NK-92 treated with Interleukin-12 subunit alpha and Interleukin-12 subunit beta, amount 100 ng/mL, for 24 hours (cell line): ENCODE results near the gene DNMT1.
"Not testable (repeated sequence)": the region's sequence is repeated elsewhere in the genome, so short reads cannot be mapped to it uniquely, and the experiment has no call there.

ENCODE experiments used
- DNase-seq: peaks from one replicate; lab custom pipeline; 2025; lab: John Stamatoyannopoulos, UW

Gene DNMT1

DNA sequence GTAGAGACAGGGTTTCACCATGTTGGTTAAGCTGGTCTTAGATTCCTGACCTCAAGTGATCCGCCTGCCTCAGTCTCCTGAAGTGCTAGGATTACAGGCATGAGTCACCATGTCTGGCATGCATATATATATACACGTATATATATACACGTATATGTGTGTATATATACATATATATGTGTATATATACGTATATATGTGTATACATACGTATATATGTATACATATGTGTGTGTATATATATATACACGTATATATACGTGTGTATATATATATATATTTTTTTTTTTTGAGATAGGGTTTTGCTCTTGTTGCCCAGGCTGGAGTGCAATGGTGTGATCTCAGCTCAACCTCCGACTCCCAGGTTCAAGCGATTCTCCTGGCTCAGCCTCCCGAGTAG, 11.9 kb downstream of the DNMT1 start:
- no peak for DNase-seq

DNA sequence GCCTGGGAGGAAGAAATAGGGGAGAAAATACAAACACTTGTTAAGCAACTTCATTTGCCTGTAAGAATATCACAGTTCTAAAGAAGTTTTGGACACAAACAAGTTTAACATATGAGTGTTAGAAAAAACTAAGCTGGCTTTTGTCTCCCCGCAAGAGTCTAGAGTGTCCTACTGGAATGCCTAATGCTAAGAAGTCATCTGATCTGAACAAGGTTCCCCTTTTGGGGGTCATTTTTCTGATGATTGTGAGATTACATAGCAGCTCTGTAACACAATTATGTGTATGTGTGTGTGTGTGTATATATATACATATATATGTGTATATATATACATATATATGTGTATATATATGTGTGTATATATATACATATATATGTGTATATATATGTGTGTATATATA, 12.7 kb downstream of the DNMT1 start:
- DNase-seq: no peak

DNA sequence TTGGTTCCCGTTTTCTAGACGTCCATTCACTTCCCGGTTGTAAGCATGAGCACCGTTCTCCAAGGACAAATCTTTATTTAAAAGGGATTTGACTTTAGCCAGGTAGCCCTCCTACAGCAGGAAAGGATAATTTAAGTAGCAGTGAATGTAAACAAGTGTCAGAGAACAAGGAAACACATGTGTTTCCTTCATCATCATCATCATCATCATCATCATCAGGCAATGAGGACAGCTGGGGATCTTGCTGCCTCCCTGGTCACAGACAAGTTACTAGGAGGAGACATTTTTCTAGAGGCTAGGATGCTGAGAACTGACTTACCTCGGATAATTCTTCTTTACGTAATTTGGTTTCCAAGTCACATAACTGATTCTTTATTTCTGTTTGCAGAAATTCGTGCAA, 14.3 kb downstream of the DNMT1 start:
- DNase-seq: no peak

DNA sequence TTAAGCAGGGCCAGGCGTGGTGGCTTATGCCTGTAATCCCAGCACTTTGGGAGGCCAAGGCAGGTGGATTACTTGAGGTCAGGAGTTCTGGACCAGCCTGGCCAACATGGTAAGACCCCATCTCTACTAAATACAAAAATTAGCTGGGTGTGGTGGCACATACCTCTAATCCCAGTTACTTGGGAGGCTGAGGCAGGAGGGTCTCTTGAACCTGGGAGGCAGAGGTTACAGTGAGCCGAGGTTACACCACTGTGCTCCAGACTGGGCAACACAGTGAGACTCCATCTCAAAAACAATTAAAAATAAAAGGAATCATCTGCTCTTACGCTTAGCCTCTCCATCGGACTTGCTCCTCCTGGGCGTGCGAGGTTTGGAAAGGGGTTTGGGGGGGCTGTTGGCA, 14.7 kb downstream of the DNMT1 start:
- DNase-seq: not testable (repeated sequence)

DNA sequence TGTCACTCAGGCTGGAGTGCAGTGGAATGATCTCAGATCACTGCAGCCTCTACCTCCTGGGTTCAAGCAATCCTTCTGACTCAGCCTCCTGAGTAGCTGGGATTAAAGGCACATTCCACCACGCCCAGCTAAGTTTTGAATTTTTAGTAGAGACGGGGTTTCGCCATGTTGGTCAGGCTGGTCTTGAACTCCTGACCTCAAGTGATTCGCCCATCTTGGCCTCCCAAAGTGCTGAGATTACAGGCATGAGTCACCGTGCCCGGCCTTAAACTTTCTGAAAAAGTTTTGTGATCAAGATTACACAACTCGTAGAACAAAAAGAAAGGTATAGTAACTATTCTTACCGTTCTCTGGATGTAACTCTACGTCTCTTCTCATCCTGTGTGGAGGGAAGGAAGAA, 21.2 kb downstream of the DNMT1 start:
- DNase-seq: no peak

DNA sequence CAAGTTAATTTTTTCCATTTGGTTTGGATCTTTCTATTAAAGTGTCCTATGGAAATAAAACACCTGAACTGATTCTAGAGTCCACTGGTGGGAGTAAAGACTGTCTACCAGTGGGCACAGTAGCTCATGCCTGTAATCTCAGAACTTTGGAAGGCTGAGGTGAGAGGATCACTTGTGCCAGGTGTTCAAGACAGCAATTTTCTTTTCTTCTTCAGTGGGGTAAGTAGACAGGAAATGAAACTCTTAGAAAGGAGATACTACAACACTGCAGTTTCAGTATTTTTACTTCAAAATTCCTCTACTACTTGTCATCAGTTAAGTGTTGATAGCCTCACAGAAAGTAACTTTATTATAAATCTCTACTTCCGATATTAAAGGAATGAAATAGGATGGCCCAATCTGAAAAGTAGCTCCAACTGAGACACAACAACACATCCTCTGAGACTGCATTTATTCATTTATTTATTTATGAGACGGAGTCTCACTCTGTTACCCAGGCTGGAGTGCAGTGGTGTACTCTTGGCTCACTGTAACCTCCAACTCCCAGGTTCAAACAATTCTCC, 26.3 kb downstream of the DNMT1 start:
- no peak for DNase-seq

DNA sequence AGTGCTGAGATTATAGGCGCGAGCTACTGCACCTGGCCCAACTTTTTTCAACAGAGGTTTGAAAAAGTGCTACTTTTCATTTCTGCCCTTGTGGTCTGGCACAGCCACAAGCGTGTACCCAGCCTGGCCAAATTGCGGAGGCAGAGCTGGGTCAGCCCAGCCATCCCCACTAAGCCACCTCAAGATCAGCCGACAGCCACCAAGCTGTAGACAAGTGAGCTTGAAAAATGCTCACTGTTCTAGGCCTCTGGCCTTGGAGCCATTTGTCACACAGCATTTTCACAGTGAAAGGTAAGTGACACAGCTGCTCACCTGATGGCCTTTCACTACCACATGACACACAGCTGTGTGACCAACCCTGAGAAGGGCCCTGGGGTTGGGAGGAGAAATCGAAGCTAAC, 27.3 kb downstream of the DNMT1 start:
- no peak for DNase-seq

DNA sequence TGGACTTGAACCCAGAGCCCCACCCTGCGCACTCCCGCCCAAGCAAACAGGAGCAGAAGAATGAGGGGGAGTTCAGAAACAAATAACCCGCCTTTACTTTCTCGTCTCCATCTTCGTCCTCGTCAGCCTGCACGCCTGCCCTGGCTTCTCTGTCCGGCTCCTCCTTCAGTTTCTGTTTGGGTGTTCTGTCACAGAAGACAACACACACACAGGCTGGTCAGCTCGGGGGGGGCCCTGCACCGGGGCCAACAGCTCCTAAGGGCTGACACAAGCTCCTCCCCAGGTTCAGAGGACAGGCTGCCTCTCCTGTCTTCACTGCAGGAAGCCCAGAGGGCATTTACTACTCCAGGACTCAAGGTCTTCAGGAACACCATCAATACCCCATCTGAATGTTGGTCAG, 28.3 kb downstream of the DNMT1 start:
- DNase-seq: not testable (repeated sequence)

DNA sequence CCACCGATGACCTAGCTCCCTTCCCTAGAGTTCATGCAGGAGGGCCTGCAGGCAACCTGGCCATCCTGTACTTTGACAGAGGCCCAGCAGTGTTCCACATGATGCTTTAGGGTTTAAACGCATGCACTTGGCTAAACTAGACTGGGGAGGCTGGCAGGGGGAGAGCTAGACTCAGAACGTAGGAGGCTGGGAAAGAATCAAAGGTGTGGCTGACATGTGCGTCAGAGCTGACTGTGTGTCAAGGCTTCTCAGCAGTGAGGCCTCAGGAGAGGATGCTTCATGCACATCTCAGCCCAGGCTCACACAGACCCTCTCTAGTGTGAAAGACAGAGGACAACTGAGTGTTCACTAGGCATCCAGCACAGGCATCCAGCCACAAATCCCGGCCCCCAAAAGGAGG, 28.7 kb downstream of the DNMT1 start:
- no peak for DNase-seq

DNA sequence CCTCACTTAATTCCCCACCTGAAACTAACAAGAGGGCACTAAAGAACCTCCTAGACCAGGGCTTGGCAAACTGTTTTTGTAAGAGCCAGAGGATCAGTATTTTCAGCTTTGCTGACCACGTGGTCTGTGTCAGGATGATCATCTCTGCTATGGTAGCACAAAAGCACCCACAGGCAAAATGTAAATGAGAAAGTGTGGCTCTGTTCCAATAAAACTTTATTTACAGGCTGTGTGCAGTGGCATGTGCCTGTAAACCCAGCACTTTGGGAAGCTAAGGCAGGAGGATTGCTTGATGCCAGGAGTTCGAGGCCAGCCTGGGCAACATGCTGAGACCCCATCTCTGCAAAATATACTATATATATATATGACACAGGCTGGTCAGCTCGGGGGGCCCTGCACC, 31.2 kb downstream of the DNMT1 start:
- no peak for DNase-seq

DNA sequence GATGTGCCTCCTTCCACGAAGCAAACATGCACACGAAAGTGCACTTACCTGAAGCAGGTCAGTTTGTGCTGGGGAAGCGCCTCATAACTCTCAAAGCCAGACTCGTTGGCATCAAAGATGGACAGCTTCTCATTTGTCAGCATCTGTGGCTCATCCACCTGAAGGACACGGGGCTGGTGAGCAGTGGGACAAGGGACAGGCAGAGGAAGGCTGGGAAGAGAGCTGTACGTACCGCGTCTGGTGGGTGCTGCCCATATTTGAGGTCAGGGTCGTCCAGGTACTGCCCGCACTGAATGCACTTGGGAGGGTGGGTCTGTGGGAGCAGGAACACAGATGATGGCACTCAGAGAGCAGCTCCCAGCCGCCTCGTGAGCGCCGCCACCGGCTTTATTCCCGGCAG, 35.1 kb downstream of the DNMT1 start:
- DNase-seq: no peak

DNA sequence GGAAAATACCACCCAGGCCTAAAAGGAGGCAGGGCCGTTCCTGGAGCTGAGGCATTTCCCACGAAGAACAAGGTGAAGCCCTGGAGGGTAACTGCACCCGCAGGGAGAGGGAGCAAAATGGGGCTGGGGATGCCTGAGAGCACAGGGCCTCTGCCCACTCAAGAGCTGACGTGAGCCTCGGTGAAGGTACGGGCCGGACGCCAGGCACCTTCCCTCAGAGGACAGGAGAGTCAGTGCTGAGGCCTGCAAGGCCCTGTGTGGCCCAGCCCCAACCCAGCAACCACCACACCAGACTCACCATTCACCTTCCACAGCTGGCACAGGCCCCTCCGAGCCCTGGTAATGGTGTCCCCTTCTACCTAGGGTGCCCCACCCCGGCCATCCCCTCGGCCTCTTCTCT, 36.3 kb downstream of the DNMT1 start:
- DNase-seq: no peak

DNA sequence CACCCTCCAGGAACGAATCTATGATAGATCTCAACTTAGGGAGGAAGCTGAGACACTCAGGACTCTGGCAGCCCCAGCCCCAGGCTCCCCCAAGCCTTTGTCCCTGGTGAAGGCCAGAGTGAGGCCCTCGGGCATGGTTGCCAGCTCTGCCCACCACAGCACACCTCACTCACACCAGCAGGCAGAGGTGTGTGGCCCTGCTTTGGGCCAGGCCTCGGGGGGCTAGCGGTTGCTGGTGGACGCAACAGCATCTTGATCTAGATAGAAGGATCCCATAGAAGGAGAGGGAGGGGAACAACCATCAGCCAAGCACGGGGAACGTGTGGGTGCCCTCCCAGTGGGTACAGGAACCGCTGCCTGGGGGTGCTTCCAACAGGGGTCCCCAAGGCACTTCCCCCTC, 36.7 kb downstream of the DNMT1 start:
- no peak for DNase-seq

DNA sequence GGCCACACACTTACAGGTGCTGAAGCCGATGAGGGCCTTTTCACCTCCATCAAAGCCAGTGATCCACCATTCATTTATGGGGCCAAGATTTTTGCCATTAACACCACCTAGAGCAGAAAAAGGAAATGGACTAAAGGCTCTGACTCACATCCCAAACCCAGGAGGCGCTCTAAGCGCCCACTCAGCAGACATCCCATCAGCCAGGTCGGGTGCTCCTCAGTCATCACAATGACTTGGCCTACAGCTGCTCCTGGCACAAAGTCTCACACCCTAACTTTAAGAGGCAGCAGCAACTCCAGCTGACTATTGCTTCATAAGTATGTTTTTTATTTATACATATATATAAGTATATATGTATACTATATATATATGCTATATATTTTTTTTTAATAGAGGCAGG, 38.9 kb downstream of the DNMT1 start:
- DNase-seq: no peak

DNA sequence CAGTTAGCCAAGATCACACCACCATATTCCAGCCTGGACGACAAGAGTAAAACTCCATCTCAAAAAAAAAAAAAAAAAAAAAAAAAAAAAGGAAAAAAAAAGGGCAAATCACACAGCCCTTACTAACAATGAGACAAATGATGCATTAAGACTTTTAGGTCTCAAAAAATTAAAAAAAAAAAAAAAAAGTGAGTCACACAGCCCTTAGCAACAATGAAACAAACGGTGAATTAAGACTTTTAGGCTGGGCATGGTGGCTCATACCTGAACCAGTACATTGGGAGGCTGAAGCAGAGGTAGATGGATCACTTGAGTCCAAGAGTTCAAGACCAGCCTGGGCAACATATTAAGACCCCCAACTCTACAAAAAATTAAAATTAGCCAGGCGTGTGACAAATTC, 42.7 kb downstream of the DNMT1 start:
- no peak for DNase-seq

DNA sequence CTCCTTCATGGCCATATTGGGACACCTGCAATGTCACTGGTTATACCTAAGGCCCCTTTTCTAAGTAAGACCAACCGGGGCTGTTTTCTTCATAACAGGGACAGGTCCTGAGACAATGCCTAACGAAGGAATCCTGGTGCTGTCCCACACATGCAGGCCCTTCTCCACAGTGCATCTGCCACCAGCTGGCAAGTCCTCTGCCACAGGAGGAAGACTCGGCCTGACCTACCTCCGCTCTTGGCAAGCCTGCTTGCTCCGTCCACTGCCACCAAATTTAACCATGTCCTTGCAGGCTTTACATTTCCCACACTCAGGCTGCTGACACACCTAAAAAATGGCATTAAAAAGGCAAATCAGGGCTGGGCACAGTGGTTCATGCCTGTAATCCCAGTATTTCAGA, 43.2 kb downstream of the DNMT1 start:
- no peak for DNase-seq

DNA sequence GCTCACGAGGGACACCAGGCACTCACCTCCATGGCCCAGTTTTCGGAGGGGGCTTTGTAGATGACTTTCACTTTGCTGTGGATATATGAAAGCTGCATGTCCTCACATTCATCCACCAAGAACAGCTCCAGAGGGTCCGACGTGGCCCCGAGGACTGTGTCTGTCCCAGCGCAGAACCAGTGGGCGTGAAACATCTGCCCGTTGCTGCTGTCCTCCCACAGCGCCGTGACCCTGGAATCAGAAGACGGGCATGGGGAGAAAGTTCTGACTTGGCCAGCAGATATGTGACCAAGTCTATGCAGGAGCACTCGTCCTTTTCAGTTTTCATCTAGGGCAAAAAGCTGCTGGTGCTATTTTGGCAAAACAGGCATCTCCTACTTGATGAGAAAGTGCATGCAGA, 45.3 kb downstream of the DNMT1 start:
- DNase-seq: no peak

DNA sequence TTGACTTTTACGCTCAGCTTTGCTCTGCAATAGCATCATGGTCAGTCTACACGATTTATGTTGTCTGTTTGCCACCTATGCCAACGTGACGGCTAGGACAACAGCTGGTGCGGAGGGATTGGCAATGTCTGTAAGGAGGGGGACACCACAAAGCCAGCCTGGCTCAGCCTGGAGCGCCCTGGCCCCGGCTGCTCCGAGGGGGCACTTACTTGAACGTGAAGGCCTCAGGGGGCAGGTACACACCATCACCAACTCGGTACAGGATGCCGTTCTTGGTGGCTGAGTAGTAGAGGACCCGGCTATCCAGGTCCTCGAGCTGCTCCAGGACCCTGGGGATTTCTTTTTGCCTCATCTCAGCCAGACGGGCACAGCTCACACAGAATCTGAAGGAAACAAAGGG, 48.6 kb downstream of the DNMT1 start:
- no peak for DNase-seq

DNA sequence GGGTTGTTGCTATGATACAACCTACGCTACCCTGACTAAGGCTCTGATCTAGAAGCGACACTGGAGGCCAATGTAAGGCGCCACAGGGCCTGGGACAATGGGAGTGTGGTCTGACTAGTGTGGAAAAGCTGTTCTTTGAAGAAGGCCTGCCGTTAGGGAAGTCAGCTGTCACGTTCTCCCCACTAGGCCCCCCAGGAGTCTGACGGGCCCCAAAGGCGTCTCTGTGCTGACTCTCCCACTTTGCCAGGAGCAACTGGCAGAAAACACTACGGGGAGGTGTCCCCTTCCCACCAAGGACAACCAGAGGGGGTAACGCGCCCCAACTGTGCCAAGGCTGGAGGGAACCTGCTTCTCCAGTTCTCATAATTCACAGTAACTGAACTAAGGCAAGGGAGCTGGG, 49.7 kb downstream of the DNMT1 start:
- DNase-seq: no peak

DNA sequence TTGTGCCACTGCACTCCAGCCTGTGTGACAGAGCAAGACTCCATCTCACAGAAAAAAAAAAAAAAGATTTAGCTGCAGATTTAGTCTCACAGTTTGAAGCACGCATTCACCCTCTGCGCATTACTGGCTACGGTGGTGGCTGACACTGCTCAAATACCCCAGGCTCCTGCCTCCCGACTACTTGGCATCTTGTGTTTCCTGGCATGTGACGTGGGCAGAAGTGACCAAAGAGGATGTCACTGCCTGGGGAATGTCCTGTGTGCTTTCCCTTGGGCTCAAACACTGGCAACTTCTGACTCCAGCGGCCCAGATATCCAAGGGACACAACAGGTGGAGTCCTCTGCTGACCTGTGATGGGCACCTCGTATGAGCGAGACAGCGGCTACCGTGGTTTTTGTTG, 50.4 kb downstream of the DNMT1 start:
- no peak for DNase-seq

DNA sequence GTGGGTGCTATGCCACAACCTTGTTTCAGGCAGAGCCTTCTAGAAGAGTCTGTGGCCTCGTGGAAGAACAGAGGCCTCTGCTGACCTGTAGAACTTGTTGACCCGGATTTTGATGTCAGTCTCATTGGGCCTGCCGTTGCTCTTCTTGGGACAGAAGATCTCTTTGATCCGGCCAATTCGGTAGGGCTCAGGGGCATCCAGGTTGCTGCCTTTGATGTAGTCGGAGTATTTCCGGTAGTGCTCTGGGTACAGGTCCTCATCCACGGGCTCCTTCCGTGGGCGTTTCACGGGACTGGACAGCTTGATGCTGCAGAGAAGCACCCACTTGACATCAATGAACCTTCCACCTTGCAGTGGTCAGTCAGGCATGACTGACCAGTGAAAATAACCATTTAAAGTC, 51.1 kb downstream of the DNMT1 start:
- no peak for DNase-seq

DNA sequence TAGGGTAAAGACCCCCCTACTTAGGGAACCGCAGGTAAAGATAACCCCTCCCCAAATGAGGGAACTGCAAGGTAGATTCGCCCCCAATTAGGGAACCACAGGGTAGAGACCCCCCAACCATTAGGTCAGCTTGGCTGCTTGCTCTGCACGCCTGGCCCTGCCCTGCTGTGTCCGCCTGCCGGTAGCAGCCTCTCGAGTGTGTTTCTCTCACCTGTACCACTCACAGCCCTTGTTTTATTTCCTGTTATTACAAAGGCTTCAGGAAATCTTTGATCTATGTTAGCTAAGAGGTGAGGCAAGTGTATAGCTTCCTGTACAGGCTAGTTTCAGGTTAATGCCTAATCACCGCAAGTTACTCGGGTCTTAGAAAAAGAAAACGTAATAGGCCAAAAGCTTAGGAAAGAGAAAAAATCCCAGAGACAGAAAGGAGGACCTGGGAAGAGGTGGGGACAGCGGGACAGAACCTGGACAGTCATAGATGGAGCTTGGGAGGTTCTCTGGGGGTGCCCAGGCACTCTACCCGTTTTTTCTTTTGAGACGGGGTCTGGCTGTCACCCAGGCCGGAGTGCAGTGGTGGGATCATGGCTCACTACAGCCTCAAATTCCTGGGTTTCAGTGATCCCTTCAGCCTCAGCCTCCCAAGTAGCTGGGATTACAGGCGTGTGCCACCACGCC, 51.9 kb downstream of the DNMT1 start:
- no peak for DNase-seq

DNA sequence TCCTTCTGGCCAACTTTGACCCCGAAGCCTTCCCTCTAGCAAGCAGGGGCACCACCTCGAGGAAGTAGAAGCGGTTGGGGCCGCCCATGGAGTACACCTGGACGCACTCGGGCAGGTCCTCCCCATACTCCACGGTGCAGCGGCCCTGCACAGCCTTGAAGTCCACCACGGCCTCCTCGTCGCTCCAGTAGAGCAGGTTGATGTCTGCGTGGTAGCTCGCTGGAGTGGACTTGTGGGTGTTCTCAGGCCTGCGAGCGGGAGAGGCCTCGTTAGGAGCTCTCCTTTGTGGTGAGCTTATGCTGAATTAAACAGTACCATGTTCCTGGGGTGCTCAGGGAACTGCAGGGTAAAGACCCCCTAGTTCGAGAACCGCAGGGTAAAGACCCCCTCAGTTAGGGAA, 52.8 kb downstream of the DNMT1 start:
- DNase-seq: no peak

DNA sequence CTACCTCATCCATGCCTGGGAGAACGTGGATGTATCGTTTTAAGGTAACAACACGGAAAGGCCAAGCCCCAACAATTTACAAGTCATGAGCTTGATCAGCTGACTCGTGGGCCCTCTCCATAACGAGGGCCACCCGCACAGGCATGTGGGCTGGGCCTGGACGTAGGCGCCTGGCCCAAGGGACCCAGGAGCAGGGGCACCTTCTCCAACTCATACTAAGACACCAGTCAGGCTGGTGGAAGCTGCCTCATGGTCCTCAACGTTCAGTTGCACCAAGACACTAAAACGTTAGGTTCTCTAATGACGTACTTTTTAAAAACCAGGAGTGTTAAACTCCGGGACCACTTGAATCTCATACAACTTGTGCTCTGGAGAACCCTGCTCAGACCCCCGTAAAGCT, 53.3 kb downstream of the DNMT1 start:
- no peak for DNase-seq

DNA sequence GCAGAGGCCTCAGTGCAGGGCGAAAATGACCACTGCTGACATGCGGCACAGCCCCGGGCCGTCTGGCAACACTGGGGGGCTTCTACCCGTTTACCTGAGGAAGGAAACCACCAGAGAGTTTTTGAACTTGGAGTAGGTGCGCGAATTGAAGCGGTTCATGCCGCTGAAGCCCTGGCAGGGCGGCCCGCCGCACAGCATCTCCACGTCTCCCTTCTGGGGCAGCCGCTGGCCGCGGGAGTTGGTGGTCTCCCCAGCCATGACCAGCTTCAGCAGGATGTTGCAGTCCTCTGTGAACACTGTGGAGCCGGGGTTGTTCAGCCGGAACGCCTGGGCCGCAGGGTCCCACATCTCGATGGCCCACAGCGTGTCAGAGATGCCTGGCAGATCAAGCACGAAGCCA, 54.8 kb downstream of the DNMT1 start:
- DNase-seq: no peak
